ENCODE results near the gene ABI1. TPM values are rescaled to one million over a fixed set of nuclear protein-coding genes. Genes with fewer than 3 reads are reported as not detected.

ABI1 gene
- total and polyA plus RNA-seq, 2 of the 4 experiments (the other 2 are of a cell fraction), result 49.6 to 71.3 TPM

GRCh38 chr10:26700884-26701630 lies 159.7 kb downstream of the ABI1 start:
- WGBS, 2 experiments (ENCODE audit: extremely low coverage in 2 of 2, insufficient read length in 1 of 2), result 54% methylated on average over 2 of the region's 4 CpGs; no CpG with 5 or more reads in 1 of the 2 experiments
- H3K27me3 ChIP-seq (ENCODE audit: control insufficient read depth, insufficient read depth, low read length), result no peaks in the 10 kb centered on the region
- H3K56ac ChIP-seq (ENCODE audit: extremely low read depth, insufficient read depth, low read length), result no peak overlapping the region
- no peak overlapping the region for H3K4ac ChIP-seq (ENCODE audit: low read depth, low read length)
- no peak overlapping the region for H2BK5ac ChIP-seq (ENCODE audit: low read depth, low read length, poor library complexity, severe bottlenecking)
- DNase-seq, result no peak
- H4K20me1 ChIP-seq (ENCODE audit: insufficient read depth, low read length), result no peaks in the 10 kb centered on the region
- TF ChIP-seq MXI1 (IDR thresholded peaks at IDR 0.05; ENCODE audit: borderline replicate concordance, low read depth, low read length), result no peak
- TF ChIP-seq USF2 (IDR thresholded peaks at IDR 0.05; ENCODE audit: low read depth, low read length), result no peak
- TF ChIP-seq, protein P1, sequence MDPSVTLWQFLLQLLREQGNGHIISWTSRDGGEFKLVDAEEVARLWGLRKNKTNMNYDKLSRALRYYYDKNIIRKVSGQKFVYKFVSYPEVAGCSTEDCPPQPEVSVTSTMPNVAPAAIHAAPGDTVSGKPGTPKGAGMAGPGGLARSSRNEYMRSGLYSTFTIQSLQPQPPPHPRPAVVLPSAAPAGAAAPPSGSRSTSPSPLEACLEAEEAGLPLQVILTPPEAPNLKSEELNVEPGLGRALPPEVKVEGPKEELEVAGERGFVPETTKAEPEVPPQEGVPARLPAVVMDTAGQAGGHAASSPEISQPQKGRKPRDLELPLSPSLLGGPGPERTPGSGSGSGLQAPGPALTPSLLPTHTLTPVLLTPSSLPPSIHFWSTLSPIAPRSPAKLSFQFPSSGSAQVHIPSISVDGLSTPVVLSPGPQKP (IDR thresholded peaks at IDR 0.05; ENCODE audit: borderline replicate concordance, low read depth, low read length), result no peak
- no peak for TF ChIP-seq MAZ (IDR thresholded peaks at IDR 0.05; ENCODE audit: borderline replicate concordance, low read depth, low read length)
- TF ChIP-seq RAD21 (IDR thresholded peaks at IDR 0.05; ENCODE audit: low read length), result no peak
- no peak for TF ChIP-seq RFX5 (IDR thresholded peaks at IDR 0.05; ENCODE audit: low read depth, low read length)
- TF ChIP-seq NFE2L2 (IDR thresholded peaks at IDR 0.05; ENCODE audit: low read depth, low read length), result no peak
- no peak for TF ChIP-seq CHD1 (IDR thresholded peaks at IDR 0.05; ENCODE audit: low read depth, low read length)
- TF ChIP-seq SMC3 (IDR thresholded peaks at IDR 0.05; ENCODE audit: low read depth, low read length), result no peak
- TF ChIP-seq BHLHE40 (IDR thresholded peaks at IDR 0.05; ENCODE audit: low read depth, low read length), result no peak
- TF ChIP-seq POLR2A (IDR thresholded peaks at IDR 0.05; ENCODE audit: low read depth, low read length), result no peak
- TF ChIP-seq RCOR1 (IDR thresholded peaks at IDR 0.05; ENCODE audit: insufficient replicate concordance, low read length), result no peak
- TF ChIP-seq MAFK (IDR thresholded peaks at IDR 0.05; ENCODE audit: low read depth, low read length), result no peak
- intact Hi-C loops (cut with micrococcal nuclease) (no loop called here), in situ Hi-C loops (cut with MboI; ENCODE audit: low sequenced_read_pairs) (no loop called here), dilution Hi-C loops (cut with HindIII; ENCODE audit: low sequenced_read_pairs, unreplicated experiment) (no loop called here)
- no peak overlapping the region for H2BK15ac ChIP-seq (ENCODE audit: low read depth, low read length)
- H4K8ac ChIP-seq (ENCODE audit: low read depth in 2 of 2, low read length in 2 of 2), result no peak overlapping the region
- H2AFZ ChIP-seq (replicated peaks; ENCODE audit: low read length, poor library complexity), result no peak overlapping the region
- H3K18ac ChIP-seq (ENCODE audit: low read depth, low read length), result no peak overlapping the region
- H3K4me3 ChIP-seq (ENCODE audit: insufficient read depth, low read depth, low read length), result no peak overlapping the region
- H4K91ac ChIP-seq (ENCODE audit: insufficient read depth, low read depth, low read length), result no peak overlapping the region
- no peak overlapping the region for H2AK9ac ChIP-seq (replicated peaks; ENCODE audit: low read depth, low read length, poor library complexity)
- H2AK5ac ChIP-seq (ENCODE audit: low read depth, low read length), result no peak overlapping the region
- 0 out of 2 replicates have a peak, but pooled peaks cover 3% of the 10 kb centered on the region for H3K4me1 ChIP-seq (ENCODE audit: control insufficient read depth, insufficient read depth, low read length)
- peaks cover 3% of the 10 kb centered on the region; the same call in 1 of the 2 replicates for H3K9me1 ChIP-seq (ENCODE audit: insufficient read depth, low read length)
- peaks cover 14 to 29% of the 10 kb centered on the region in 2 experiments for H3K79me1 ChIP-seq (ENCODE audit: low read depth in 1 of 2, low read length in 2 of 2)
- no peaks in the 10 kb centered on the region for H3K9me3 ChIP-seq (ENCODE audit: control insufficient read depth, insufficient read depth, low read length)
- no peak overlapping the region for H4K5ac ChIP-seq (ENCODE audit: low read depth, low read length)
- no peak overlapping the region for H2BK120ac ChIP-seq (ENCODE audit: low read depth, low read length)
- no peak overlapping the region for H3K9ac ChIP-seq (ENCODE audit: low read depth, low read length)
- no peak overlapping the region for H3K4me2 ChIP-seq (ENCODE audit: low read depth, low read length)
- no peak for ATAC-seq (ENCODE audit: low read depth)
- BruUV-seq (replicated peaks), result no TSS peak
- H3K27ac ChIP-seq (ENCODE audit: insufficient read depth, low read length), result no peak overlapping the region
- H3K14ac ChIP-seq (replicated peaks; ENCODE audit: low read depth, low read length), result no peak overlapping the region
- H3K36me3 ChIP-seq (ENCODE audit: control insufficient read depth, insufficient read depth, low read length), result peaks cover 5% of the 10 kb centered on the region
- CTCF ChIA-PET, result no interaction called here
- POLR2A ChIA-PET (ENCODE audit: unreplicated experiment), result no interaction called here
- H2BK20ac ChIP-seq (ENCODE audit: low read depth, low read length), result no peak overlapping the region
- H3K23ac ChIP-seq (ENCODE audit: low read depth, low read length), result no peak overlapping the region
